Globus pallidus (tissue), 1 donor: ENCODE data around the gene HSPE1.
"Not testable (repeated sequence)": the region's sequence is repeated elsewhere in the genome, so short reads cannot be mapped to it uniquely, and the experiment has no call there.

ENCODE experiments used
- DNase-seq: peaks from one replicate; pipeline ENCODE4 v3.0.0-alpha.2; 2015; ENCODE audit warnings: low spot score

Gene HSPE1

DNA sequence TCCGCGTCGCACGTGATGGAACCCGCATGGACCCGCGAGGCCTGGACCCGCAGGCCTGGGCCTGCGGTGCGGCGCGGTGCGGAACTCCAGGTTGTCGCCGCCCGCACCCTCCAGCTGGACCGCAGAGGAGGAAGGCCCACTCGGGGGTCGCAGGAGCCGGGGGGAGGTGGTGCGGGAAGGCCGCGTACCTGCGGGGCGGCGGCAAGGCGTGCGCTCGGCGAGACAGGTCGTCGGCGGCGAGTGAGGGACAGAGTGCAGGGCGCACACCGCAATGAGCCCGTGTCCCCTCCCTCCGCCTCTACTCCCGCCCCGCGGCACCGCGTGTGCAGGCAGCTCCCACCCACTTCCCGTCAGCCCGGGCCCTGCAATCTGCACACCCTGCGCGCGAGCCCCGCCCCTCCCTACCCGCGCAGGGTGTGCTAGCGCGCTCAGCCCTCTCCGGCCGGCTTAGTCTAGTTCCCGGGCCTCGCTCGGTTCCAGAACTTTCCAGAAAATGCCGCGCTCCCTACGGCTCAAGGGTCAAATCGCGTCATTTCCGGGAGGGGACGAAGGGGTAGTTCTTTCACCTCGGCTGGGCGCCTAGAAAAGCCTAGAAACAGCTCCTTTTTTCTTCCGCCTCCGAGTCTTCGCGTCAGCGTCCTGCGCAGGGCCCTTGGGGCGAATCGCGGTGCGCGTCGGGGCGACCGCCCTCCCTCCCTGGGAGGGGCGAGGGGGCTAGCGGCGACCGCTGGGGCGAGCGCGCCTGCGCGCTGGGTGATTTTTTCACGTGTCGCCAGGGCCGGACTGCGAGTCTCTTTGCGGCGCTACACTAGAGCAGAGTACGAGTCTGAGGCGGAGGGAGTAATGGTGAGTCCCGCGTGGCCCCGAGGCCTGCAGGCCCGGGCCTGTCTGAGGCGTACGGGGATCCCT is at the start of gene HSPE1, which contains the start of gene HSPD1:
HSPE1 (plus strand) TSS at position 786 of the 909 bp plus-strand sequence; CDS start at position 844, 58 bp downstream.
HSPD1 (minus strand) TSS at position 247 of the 909 bp plus-strand sequence. CDS start 992 bp downstream, outside the sequence.
- DNase-seq, result peak; percentile 99

DNA sequence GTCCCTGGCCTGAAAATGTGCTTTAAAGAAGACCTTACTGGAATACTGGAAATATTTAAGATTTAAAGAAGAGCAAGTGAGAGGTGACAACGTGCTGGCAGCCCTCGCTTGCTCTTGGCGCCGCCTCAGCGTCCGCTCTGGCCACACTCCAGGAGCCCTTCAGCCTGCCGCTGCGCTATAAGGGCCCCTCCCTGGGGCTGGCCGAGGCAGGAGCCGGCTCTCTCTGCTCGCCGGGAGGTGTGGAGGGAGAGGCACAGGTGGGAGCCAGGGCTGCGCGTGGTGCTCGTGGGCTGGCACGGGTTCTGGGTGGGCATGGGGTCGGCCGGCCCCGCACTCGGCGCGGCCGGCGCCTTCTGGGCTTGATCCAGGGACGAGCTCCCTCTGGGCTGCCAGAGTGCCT is 49.7 kb upstream of the HSPE1 start:
- DNase-seq, result no peak

DNA sequence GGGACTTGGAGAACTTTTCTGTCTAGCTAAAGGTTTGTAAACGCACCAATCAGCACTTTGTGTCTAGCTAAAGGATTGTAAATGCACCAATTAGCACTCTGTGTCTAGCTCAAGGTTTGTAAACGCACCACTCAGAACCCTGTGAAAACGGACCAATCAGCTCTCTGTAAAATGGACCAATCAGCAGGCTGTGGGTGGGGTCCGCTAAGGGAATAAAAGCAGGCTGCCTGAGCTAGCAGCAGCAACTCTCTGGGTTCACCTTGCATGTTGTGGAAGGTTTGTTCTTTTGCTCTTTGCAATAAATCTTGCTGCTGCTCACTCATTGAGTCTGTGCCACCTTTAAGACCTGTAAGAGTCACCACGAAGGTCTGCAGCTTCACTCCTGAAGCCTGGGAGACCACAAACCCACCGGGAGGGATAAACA is 49.2 kb upstream of the HSPE1 start:
- DNase-seq, result not testable (repeated sequence)

DNA sequence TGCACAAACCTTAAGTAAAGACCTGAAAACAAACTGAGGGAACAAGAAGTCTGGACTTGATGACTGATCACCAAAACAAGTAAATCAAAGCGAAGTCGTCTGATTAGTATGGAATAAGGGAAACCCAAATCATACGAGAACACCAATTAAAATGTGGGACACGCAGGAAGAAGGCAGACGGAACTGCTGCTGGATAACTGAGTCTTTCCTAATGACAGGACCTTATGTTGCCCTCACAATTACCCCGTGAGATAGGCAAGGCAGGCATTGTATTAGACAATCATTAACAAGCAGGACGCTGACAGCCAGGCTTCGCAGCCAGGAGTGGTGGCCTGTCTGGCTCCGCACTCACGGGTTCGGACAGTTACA is 47.4 kb upstream of the HSPE1 start:
- no peak for DNase-seq

DNA sequence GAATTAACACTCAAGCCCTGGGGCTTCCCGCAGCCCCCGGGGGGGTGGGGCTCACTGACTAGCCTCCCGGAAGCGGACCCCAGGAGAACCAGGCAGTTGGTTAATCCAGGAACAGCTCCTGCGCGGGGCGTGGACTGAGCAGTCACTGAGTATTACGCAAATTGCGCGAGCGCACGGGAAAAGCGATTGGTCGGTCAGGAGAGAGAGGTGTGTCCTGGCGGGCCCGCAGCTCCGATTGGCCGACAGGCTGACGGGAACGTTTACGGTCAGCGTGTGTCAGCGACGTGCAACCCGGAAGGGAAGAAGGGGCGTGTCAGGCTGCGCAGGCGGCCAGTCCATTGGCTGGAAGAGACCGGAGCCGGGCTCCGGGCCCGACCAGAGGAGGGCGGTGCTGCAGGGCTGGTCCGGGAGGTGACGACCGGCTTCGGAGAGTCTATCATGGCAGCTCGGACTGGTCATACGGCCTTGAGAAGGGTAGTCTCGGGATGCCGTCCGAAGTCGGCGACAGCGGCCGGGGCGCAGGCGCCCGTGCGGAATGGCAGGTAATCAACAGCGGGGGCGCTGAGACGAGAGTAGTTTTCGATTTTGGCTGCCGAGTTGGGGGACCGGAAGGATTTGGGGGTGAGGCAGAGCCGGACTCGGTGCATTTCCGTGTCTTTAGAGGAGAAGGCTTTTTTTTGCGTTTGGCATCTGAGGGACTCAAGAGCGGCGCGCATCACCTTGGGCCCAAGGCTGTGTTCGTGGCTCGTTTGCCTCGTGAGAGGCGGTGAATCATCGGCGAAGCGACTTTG is 46.9 kb upstream of the HSPE1 start, which contains the start of gene COQ10B:
COQ10B (plus strand) TSS at position 430 of the 791 bp plus-strand sequence; CDS start at position 439, 9 bp downstream.
- DNase-seq, result peak; percentile 100

DNA sequence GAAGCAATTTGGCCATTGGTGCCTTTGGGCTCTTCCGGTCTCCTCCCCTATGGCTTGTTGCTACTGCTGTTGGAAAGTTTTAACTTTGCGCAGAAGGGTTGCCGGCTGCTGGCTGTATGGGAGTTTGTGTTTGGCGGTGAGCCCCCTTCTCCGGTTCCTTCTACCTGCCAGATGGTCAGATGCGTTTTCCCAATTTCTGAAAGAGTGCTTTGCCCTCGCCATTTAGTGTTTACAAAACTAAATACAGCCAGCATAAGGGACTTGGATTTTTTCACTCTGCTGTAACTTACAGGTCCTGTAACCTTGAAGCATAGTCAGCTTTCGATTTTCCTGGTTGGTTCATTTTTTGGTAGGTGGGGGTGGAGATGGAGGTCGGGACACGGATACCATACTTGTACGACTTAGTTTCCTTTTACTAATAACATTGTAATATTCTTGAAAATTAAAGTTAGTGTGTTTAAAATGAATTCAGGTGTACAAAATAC is 46.2 kb upstream of the HSPE1 start:
- DNase-seq, result no peak

DNA sequence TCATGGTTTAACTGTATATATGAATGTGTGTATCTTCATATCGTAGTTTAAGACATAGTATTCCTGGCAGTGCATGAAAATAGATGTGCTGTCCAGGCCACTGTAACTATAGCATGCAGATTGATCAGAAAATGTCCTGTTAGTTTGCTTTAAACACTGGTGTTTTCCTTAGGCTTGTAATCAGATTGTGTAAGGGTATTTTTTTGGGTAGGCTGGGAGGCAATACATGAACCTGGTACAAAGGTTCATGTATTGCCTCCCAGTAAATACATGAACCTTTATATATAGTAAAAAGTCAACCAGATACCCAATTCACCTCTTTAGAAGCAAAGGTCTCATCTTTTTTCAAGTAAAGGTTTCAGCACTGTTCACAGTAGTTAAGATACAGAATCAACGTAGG is 45.3 kb upstream of the HSPE1 start:
- no peak for DNase-seq

DNA sequence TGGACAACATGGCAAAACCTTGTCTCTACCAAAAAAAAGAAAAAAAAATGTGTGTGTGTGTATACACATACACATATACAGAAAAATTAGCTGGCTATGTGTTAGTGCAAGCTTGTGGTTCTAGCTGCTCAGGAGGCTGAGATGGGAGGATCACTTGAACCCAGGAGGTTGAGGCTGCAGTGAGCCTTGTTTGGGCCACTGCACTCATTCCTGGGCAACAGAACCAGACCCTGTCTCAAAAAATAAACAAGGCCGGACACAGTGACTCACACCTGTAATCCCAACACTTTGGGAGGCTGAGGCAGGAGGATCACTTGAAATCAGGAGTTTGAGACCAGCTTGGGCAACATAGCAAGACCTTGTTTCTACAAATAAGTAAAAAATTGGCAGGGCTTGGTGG is 44.8 kb upstream of the HSPE1 start:
- no peak for DNase-seq

DNA sequence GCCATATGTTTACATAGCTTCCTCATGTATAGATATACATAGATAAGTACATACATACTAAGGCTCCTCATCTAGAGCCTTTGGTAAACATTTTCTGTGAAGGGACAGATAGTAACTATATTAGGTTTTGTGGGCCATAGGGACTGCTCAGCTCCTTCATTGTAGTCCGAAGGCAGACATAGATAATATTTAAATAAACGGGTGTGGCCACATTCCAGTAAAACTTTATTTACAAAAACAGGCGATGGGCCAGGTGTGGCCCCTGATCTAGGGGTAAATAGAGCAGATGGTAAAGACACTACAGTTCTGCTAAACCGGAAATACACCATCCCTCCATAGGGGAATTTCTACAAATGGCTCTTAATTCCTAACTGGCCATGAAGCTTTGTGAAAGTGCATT is 39.5 kb upstream of the HSPE1 start:
- no peak for DNase-seq

DNA sequence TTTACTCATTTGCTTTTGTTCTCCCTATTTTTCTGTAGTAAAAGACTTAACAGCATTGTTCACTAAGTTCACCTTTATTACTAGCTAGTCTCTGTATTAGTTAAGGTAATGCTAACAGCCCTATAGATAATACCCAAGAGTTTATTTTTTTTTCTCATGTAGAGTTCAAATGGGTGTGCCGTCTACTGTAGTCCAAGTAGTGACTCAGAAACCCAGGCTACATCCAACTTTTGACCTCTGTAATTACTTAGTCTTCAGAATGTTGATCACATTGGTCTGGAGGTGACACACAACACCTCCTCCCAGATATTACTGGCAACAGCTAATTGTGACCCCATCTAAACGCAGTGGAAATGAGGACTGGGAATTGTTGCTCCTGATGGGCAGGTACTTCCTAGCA is 39.1 kb upstream of the HSPE1 start:
- DNase-seq, result no peak

DNA sequence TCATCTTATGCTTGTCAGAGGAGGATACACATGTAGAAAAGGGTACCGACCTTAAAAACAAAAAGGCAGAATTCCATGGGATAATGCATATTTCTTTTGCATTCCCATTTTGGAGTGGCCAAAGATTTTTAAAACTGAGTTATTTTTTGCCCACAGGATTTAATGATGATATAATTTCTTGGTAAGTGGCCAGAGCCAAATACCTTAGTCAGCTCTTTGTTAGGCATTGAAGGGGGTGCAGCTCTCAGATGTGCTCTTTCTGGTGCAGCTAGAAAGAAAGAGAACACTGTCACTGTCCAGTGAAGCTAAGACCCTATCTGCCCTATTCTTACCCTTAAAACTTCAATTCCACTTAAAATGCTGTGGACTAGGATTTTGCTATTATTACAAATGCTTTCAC is 36.0 kb upstream of the HSPE1 start:
- no peak for DNase-seq

DNA sequence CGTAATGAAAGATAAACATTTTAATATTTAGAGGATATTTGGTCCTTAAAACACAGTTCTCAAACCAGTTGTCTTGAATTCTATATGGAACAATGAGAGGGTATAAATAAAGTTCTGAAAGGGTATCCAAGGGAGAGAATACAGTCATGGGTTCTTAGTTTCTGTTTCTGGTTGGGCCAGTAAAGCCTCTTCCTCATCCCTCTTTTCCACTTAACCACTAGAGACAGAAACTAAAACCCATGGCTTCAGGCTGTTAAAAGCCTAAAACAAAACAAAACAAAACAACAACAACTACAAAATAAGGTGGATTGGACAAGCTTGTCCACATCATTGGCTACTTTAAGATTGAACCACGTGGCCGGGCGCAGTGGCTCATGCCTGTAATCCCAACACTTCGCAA is 28.0 kb upstream of the HSPE1 start:
- no peak for DNase-seq

DNA sequence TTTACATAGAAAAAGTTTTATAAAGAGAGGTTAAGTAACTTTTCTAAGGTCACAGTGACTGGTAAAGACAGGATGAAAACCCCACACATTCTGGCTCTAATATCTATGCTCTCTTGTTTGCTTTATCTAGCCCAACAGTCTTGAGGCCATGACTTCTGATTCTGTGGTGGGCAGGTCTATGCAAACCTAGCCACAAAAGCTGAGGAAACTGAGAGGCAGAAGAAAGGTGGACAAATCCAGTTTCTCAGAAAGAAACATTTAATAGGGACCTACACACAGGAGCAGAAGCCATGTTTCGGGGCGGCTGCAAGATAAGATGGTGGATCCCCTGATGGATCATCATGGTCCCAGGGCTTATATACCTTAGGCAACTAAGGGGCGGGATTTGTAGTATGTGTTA is 22.4 kb upstream of the HSPE1 start:
- no peak for DNase-seq

DNA sequence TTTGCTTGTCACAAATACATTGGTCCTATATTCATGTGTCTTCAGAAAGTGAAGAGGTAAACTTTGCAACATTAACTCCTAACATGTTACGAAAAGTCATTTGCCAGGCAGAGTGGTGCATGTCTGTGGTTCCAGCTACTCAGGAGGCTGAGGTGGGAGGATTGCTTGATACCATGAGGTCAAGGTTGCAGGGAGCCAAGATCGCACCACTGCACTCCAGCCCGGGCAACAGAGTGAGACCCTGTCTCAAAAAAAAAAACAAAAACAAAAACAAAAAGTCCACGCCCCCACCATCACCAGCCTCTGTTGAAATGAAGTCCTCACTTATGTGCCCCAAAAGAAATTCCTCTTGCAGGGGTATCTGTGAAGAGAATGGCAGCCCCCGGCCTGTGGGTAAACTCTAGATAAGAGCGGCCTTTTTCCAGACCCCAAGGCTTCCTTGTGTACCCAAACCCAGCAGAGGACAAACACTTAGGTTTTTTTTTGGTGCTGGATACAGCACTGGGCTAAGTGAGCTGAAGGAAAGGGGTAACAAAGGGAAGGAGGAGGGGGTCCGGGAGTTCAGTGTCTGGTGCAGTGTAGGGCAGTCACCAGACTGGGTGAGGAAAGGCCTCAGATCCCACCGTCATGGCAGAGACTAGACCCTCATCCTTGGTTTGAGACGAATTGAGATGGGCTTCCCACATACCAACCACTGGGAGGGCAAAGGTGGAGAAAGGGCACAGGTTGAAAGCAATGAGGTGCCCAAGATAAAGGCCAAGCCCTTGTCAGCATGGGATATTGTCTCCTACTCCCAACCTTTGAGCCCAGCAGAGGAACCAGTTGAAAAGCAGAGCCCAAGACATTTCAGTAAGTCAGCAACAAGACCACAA is 19.8 kb upstream of the HSPE1 start:
- no peak for DNase-seq

DNA sequence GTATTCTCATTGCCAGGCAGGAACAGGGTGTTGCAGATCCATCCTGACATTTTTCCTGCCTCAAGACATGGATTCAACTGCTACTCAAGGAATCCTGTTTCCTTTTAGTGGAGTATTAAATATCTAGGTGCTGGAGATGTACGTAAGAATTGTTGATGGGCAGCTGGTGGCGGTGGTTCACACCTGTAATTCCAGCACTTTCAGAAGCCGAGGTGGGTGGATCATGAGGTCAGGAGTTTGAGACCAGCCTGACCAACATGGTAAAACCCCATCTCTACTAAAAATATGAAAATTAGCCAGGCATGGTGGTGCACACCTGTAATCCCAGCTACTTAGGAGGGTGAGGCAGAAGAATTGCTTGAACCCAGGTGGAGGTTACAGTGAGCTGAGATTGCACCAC is 15.9 kb upstream of the HSPE1 start:
- not testable (repeated sequence) for DNase-seq

DNA sequence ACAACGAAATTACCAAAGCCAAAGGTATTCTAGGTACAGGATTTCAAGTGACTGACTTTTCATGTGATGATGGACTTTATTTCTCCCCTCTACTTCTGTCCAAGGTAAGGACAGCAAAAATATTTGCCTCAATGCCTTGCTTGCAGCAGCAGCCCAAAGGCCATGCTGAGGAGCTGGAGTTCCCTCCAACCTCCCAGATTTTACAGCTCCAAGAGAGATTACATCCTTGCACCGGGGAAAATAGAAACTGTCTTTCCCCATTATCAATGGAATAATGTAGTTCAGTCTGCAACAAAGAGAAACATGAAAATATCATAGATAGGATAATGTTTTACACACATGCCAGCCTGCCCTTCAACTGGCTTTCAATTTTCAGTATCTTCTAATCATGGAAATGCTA is 14.0 kb upstream of the HSPE1 start:
- no peak for DNase-seq

DNA sequence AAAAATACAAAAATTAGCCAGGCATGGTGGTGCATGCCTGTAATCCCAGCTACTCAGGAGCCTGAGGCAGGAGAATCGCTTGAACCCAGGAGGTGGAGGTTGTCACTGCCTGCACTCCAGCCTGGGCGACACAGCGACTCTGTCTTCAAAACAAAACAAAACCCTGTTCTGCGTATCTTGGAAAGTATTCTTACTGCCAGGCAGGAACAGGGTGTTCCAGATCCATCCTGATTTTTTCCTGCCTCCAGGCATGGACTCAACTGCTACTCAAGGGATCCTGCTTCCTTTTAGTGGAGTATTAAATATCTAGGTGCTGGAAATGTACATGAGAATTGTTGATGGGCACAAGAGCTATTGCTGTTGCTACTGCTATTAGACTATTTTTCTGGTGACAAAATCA is 12.8 kb upstream of the HSPE1 start:
- no peak for DNase-seq

DNA sequence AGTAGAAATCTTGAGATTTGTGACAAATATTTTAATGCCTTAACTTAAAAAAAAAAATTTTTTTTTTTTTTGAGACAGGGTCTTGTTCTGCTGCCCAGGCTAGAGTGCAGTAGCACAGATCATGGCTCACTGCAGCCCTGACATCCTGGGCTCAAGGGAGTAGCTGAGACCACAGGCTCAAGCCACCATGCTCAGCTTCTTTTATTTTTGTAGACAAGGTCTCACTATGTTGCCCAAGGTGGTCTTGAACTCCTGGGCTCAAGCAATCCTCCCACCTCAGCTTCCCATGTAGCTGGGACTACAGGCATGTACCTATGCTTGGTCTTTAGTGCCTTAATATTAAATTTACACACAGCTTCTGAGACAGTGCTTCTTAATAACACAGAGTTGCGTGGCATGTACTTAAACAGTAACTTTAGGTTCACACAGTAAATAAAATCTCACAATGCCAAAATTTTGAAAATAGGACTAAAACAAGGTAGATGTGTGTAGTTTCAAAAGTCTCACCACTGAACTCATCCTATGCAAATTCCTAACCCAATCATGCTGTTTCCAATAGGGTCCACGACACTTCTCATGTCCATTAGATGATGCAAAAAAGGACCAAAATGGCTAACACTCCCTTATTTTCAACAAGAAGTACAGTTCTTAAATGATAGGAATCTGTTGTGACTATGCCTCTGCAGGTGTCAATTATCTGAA is 4.6 kb upstream of the HSPE1 start:
- DNase-seq, result no peak

DNA sequence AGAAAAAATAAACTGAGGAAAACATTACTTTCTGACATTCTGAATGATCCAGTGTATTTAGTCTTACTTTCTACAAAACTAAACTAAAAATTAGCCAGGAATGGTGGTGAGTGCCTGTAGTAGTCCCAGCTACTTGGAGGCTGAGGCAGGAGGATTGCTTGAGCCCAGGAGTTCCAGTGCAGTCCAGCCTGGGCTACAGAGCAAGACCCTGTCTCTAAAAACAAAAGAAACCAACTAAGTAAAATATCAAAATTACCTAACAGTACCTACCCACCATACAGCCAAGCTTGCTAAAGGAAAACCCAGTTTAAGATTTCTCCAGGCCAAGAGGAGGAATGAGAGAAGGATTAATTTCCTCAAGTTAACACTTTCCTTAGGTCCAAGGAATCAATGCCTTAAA is 3.5 kb upstream of the HSPE1 start:
- DNase-seq, result no peak

DNA sequence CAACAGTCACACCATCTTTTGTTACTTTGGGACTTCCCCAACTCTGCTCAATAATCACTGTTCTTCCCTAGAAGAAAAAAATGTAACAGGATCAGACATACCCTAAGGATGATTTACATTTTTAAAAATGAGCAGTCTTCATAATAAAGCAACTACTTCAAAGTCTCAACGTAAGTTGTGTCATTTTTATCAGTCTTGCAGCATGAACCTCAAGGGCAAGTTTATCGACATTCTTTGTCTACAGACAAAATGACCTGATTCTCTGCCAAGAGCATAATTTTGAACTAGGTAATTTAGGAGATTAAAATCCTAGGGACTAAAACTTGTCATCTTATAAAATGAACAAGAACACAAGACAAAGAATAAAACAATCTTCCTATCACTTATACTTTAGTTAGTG is 2.9 kb upstream of the HSPE1 start:
- DNase-seq, result no peak
